GM23338 (cell line): Measurements from ENCODE around the gene IGF1. TPM values are rescaled to one million over a fixed set of nuclear protein-coding genes. Genes with fewer than 3 reads are reported as not detected.

Experiments
- ATAC-seq: fragments of 200-7000 bp; cut with Tn5 transposase; 3 replicates; pipeline ENCODE4 v1.9.1; 2020
- DNase-seq: peaks from one replicate; pipeline ENCODE4 v3.0.0-alpha.2; 2015; ENCODE audit warnings: low spot score
- H2AFZ ChIP-seq: fragments of 200-600 bp; sonication (generic); 2 replicates; pipeline ENCODE4 v1.8.0; 2016; ENCODE audit warnings: antibody characterized with exemption, mild to moderate bottlenecking, moderate library complexity
- H3F3A ChIP-seq: fragments of 200-600 bp; sonication (generic); replicated peaks from 2 replicates; pipeline ENCODE4 v1.8.0; 2017; ENCODE audit warnings: antibody characterized with exemption, mixed run types, low read depth
- H3K27ac ChIP-seq: fragments of 200-600 bp; sonication (generic); 2 replicates; pipeline ENCODE4 v1.6.1; 2016; ENCODE audit warnings: low read depth
- H3K27me3 ChIP-seq: fragments of 200-600 bp; sonication (generic); 2 replicates; pipeline ENCODE4 v1.8.0; 2016; ENCODE audit warnings: mild to moderate bottlenecking, mixed run types, moderate library complexity; ENCODE audit not compliant: insufficient read depth
- H3K36me3 ChIP-seq: fragments of 200-600 bp; sonication (generic); 2 replicates; pipeline ENCODE4 v1.8.0; 2016; ENCODE audit warnings: mild to moderate bottlenecking; ENCODE audit not compliant: insufficient read depth
- H3K4me1 ChIP-seq: fragments of 200-600 bp; sonication (generic); 2 replicates; pipeline ENCODE4 v1.8.0; 2016; ENCODE audit warnings: mild to moderate bottlenecking, moderate library complexity; ENCODE audit not compliant: insufficient read depth
- H3K4me2 ChIP-seq: fragments of 200-600 bp; sonication (generic); 2 replicates; pipeline ENCODE4 v1.7.1; 2017; ENCODE audit warnings: mixed run types
- H3K4me3 ChIP-seq: fragments of 200-600 bp; sonication (generic); 2 replicates; pipeline ENCODE4 v1.6.1; 2016; ENCODE audit warnings: mixed run types
- H3K79me2 ChIP-seq: fragments of 200-600 bp; sonication (generic); replicated peaks from 2 replicates; pipeline ENCODE4 v1.8.0; 2017; ENCODE audit warnings: mild to moderate bottlenecking; ENCODE audit not compliant: insufficient read depth
- H3K9me2 ChIP-seq: fragments of 200-600 bp; sonication (generic); 2 replicates; pipeline ENCODE4 v1.8.0; 2017; ENCODE audit not compliant: insufficient read depth
- H4K20me1 ChIP-seq: fragments of 200-600 bp; sonication (generic); replicated peaks from 2 replicates; pipeline ENCODE4 v1.8.0; 2017; ENCODE audit warnings: mild to moderate bottlenecking; ENCODE audit not compliant: insufficient read depth
- H3K27ac Mint-ChIP-seq: 2 replicates; pipeline ENCODE4 v1.8.0; 2020; ENCODE audit warnings: inconsistent platforms, mild to moderate bottlenecking, moderate library complexity, mixed read lengths
- H3K27me3 Mint-ChIP-seq: 3 replicates; pipeline ENCODE4 v1.8.0; 2022; ENCODE audit warnings: low read depth, mild to moderate bottlenecking, moderate library complexity, mixed read lengths, inconsistent platforms; ENCODE audit not compliant: insufficient read depth, poor library complexity
- H3K36me3 Mint-ChIP-seq: 3 replicates; pipeline ENCODE4 v1.8.0; 2021; ENCODE audit warnings: low read depth, mild to moderate bottlenecking, inconsistent platforms, moderate library complexity, mixed read lengths
- H3K4me1 Mint-ChIP-seq: 3 replicates; pipeline ENCODE4 v1.8.0; 2020; ENCODE audit warnings: mild to moderate bottlenecking, inconsistent platforms, mixed read lengths
- H3K4me3 Mint-ChIP-seq: 3 replicates; pipeline ENCODE4 v1.8.0; 2021; ENCODE audit warnings: moderate library complexity, mild to moderate bottlenecking, inconsistent platforms, mixed read lengths
- H3K9me3 Mint-ChIP-seq: 3 replicates; pipeline ENCODE4 v1.8.0; 2020; ENCODE audit warnings: moderate library complexity, mild to moderate bottlenecking, inconsistent platforms, mixed read lengths
- CREB1 ChIP-seq: fragments of 250-450 bp; sonication (Bioruptor Pico); IDR thresholded peaks from 2 replicates; pipeline ENCODE4 v1.5.0; 2020; ENCODE audit warnings: low read depth, mild to moderate bottlenecking, moderate library complexity
- EZH2 ChIP-seq: fragments of 200-600 bp; sonication (generic); IDR thresholded peaks from one replicate; pipeline ENCODE4 v1.8.0; 2017; ENCODE audit warnings: antibody characterized with exemption, mild to moderate bottlenecking, low read depth; ENCODE audit not compliant: unreplicated experiment
- EZH2phosphoT487 ChIP-seq: fragments of 200-600 bp; sonication (generic); IDR thresholded peaks from one replicate; pipeline ENCODE4 v1.8.1; 2018; ENCODE audit warnings: antibody characterized with exemption; ENCODE audit not compliant: unreplicated experiment
- JUNB ChIP-seq: IDR thresholded peaks from one replicate; pipeline ENCODE4 v1.6.1; 2016; ENCODE audit warnings: antibody characterized with exemption; ENCODE audit not compliant: unreplicated experiment
- NANOG ChIP-seq: IDR thresholded peaks from 2 replicates; pipeline ENCODE4 v1.6.1; 2016; ENCODE audit warnings: antibody characterized with exemption, borderline replicate concordance
- POLR2AphosphoS5 ChIP-seq: IDR thresholded peaks from 2 replicates; pipeline ENCODE4 v1.6.1; 2016; ENCODE audit warnings: antibody characterized with exemption, low read depth
- STAT1 ChIP-seq: IDR thresholded peaks from one replicate; pipeline ENCODE4 v1.6.1; 2016; ENCODE audit warnings: antibody characterized with exemption; ENCODE audit not compliant: unreplicated experiment
- ZNF114 ChIP-seq: fragments of 250-450 bp; sonication (Bioruptor Pico); IDR thresholded peaks from 2 replicates; pipeline ENCODE4 v1.5.0; 2020; ENCODE audit warnings: mild to moderate bottlenecking, moderate library complexity
- ZNF331 ChIP-seq: fragments of 250-450 bp; sonication (Bioruptor Pico); IDR thresholded peaks from 2 replicates; pipeline ENCODE4 v1.5.0; 2020; ENCODE audit warnings: low read depth, mild to moderate bottlenecking, moderate library complexity
- polyA plus RNA-seq: library from polyadenylated mRNA; unstranded; fragments of >200 nt; fragmentation: Nextera tagmentation; extraction: Ambion mirVana; gene quantifications from 2 replicates; pipeline ENCODE4 v1.2.1, GENCODE V29; 2016
- total RNA-seq: library from RNA; depleted of rRNA; stranded (reverse); fragments of >200 nt; shearing (Covaris generic); gene quantifications from 2 replicates; pipeline ENCODE4 v1.2.3, GENCODE V29; 2014
- TF ChIP-seq, protein P1 (sequence below): IDR thresholded peaks from 2 replicates; pipeline ENCODE4 v1.6.1; 2016; ENCODE audit warnings: antibody characterized with exemption
- TF ChIP-seq, protein P2 (sequence below): fragments of 250-450 bp; sonication (Bioruptor Pico); IDR thresholded peaks from 2 replicates; pipeline ENCODE4 v1.5.0; 2020; ENCODE audit warnings: mild to moderate bottlenecking, moderate library complexity
- TF ChIP-seq, protein P3 (sequence below), 2 experiments: fragments of 200-600 bp in 1 of 2; sonication (generic) in 1 of 2; conservative IDR thresholded peaks; 2 replicates each; pipeline versions ENCODE4 v1.5.1 to v1.6.1; 2016 to 2017; ENCODE audit warnings: antibody characterized with exemption in 2 of 2, low read depth in 2 of 2, mild to moderate bottlenecking in 2 of 2, moderate library complexity in 1 of 2
- TF ChIP-seq, protein P4 (sequence below): IDR thresholded peaks from one replicate; pipeline ENCODE4 v1.6.1; 2018; ENCODE audit warnings: antibody characterized with exemption; ENCODE audit not compliant: unreplicated experiment

IGF1 gene
- total and polyA plus RNA-seq, 2 experiments from 2014 or later, result 0.29 TPM; not detected in 1

DNA sequence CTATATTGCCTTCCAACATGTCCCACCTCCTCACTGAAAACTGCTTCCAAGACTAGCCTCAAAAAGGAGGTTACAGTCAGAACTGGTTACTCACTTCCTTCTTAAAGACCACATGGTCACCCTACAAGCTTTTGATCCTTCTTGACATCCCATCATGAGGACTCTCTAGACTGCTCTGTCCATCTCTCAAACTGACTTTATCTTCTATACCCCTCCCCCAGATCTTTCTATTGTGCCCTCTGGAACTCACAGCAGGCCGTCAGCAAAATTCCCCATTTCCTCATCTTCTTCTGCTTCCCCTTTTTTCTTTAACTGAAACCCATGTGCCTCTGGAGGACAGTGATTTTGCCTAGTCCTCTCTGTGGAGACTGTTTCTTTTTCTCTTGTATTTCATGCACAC lies 18.1 kb upstream of the IGF1 start:
- Mint-ChIP-seq H3K9me3 (peaks cover 4% of the 10 kb centered on the region), H3K27me3 (no peaks in the 10 kb centered on the region), H3K36me3 (peaks cover 3% of the 10 kb centered on the region; the same call in 2 of the 3 replicates), H3K4me3 (no peak overlapping the region), H3K27ac (no peak overlapping the region), H3K4me1 (no peaks in the 10 kb centered on the region)
- DNase-seq (no peak), ATAC-seq (no peak)
- Histone ChIP-seq H3K36me3 (no peaks in the 10 kb centered on the region), H3F3A (no peaks in the 10 kb centered on the region), H3K79me2 (no peaks in the 10 kb centered on the region), H3K4me3 (no peak overlapping the region), H4K20me1 (no peaks in the 10 kb centered on the region), H3K27me3 (no peaks in the 10 kb centered on the region), H2AFZ (no peak overlapping the region), H3K4me2 (no peak overlapping the region), H3K9me2 (peaks cover 14% of the 10 kb centered on the region; the same call in 1 of the 2 replicates), H3K27ac (no peak overlapping the region), H3K4me1 (no peaks in the 10 kb centered on the region)
- TF ChIP-seq, protein P1, sequence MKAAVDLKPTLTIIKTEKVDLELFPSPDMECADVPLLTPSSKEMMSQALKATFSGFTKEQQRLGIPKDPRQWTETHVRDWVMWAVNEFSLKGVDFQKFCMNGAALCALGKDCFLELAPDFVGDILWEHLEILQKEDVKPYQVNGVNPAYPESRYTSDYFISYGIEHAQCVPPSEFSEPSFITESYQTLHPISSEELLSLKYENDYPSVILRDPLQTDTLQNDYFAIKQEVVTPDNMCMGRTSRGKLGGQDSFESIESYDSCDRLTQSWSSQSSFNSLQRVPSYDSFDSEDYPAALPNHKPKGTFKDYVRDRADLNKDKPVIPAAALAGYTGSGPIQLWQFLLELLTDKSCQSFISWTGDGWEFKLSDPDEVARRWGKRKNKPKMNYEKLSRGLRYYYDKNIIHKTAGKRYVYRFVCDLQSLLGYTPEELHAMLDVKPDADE, result no peak
- TF ChIP-seq ZNF114 (CRISPR knock-in tag), result no peak
- no peak for TF ChIP-seq NANOG
- TF ChIP-seq, protein P2, sequence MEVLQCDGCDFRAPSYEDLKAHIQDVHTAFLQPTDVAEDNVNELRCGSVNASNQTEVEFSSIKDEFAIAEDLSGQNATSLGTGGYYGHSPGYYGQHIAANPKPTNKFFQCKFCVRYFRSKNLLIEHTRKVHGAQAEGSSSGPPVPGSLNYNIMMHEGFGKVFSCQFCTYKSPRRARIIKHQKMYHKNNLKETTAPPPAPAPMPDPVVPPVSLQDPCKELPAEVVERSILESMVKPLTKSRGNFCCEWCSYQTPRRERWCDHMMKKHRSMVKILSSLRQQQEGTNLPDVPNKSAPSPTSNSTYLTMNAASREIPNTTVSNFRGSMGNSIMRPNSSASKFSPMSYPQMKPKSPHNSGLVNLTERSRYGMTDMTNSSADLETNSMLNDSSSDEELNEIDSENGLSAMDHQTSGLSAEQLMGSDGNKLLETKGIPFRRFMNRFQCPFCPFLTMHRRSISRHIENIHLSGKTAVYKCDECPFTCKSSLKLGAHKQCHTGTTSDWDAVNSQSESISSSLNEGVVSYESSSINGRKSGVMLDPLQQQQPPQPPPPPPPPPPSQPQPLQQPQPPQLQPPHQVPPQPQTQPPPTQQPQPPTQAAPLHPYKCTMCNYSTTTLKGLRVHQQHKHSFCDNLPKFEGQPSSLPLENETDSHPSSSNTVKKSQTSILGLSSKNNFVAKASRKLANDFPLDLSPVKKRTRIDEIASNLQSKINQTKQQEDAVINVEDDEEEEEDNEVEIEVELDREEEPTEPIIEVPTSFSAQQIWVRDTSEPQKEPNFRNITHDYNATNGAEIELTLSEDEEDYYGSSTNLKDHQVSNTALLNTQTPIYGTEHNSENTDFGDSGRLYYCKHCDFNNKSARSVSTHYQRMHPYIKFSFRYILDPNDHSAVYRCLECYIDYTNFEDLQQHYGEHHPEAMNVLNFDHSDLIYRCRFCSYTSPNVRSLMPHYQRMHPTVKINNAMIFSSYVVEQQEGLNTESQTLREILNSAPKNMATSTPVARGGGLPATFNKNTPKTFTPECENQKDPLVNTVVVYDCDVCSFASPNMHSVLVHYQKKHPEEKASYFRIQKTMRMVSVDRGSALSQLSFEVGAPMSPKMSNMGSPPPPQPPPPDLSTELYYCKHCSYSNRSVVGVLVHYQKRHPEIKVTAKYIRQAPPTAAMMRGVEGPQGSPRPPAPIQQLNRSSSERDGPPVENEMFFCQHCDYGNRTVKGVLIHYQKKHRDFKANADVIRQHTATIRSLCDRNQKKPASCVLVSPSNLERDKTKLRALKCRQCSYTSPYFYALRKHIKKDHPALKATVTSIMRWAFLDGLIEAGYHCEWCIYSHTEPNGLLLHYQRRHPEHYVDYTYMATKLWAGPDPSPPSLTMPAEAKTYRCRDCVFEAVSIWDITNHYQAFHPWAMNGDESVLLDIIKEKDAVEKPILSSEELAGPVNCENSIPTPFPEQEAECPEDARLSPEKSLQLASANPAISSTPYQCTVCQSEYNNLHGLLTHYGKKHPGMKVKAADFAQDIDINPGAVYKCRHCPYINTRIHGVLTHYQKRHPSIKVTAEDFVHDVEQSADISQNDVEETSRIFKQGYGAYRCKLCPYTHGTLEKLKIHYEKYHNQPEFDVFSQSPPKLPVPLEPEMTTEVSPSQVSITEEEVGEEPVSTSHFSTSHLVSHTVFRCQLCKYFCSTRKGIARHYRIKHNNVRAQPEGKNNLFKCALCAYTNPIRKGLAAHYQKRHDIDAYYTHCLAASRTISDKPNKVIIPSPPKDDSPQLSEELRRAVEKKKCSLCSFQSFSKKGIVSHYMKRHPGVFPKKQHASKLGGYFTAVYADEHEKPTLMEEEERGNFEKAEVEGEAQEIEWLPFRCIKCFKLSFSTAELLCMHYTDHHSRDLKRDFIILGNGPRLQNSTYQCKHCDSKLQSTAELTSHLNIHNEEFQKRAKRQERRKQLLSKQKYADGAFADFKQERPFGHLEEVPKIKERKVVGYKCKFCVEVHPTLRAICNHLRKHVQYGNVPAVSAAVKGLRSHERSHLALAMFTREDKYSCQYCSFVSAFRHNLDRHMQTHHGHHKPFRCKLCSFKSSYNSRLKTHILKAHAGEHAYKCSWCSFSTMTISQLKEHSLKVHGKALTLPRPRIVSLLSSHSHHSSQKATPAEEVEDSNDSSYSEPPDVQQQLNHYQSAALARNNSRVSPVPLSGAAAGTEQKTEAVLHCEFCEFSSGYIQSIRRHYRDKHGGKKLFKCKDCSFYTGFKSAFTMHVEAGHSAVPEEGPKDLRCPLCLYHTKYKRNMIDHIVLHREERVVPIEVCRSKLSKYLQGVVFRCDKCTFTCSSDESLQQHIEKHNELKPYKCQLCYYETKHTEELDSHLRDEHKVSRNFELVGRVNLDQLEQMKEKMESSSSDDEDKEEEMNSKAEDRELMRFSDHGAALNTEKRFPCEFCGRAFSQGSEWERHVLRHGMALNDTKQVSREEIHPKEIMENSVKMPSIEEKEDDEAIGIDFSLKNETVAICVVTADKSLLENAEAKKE, result no peak
- no peak for TF ChIP-seq STAT1
- TF ChIP-seq CREB1 (CRISPR knock-in tag), result no peak
- TF ChIP-seq, protein P3, sequence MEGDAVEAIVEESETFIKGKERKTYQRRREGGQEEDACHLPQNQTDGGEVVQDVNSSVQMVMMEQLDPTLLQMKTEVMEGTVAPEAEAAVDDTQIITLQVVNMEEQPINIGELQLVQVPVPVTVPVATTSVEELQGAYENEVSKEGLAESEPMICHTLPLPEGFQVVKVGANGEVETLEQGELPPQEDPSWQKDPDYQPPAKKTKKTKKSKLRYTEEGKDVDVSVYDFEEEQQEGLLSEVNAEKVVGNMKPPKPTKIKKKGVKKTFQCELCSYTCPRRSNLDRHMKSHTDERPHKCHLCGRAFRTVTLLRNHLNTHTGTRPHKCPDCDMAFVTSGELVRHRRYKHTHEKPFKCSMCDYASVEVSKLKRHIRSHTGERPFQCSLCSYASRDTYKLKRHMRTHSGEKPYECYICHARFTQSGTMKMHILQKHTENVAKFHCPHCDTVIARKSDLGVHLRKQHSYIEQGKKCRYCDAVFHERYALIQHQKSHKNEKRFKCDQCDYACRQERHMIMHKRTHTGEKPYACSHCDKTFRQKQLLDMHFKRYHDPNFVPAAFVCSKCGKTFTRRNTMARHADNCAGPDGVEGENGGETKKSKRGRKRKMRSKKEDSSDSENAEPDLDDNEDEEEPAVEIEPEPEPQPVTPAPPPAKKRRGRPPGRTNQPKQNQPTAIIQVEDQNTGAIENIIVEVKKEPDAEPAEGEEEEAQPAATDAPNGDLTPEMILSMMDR (conservative IDR thresholded peaks at IDR 0.05; ENCODE audit: low read depth in 2 of 2), result no peak
- TF ChIP-seq ZNF331, result no peak
- no peak for TF ChIP-seq POLR2AphosphoS5
- TF ChIP-seq JUNB, result no peak
- TF ChIP-seq, protein P4, sequence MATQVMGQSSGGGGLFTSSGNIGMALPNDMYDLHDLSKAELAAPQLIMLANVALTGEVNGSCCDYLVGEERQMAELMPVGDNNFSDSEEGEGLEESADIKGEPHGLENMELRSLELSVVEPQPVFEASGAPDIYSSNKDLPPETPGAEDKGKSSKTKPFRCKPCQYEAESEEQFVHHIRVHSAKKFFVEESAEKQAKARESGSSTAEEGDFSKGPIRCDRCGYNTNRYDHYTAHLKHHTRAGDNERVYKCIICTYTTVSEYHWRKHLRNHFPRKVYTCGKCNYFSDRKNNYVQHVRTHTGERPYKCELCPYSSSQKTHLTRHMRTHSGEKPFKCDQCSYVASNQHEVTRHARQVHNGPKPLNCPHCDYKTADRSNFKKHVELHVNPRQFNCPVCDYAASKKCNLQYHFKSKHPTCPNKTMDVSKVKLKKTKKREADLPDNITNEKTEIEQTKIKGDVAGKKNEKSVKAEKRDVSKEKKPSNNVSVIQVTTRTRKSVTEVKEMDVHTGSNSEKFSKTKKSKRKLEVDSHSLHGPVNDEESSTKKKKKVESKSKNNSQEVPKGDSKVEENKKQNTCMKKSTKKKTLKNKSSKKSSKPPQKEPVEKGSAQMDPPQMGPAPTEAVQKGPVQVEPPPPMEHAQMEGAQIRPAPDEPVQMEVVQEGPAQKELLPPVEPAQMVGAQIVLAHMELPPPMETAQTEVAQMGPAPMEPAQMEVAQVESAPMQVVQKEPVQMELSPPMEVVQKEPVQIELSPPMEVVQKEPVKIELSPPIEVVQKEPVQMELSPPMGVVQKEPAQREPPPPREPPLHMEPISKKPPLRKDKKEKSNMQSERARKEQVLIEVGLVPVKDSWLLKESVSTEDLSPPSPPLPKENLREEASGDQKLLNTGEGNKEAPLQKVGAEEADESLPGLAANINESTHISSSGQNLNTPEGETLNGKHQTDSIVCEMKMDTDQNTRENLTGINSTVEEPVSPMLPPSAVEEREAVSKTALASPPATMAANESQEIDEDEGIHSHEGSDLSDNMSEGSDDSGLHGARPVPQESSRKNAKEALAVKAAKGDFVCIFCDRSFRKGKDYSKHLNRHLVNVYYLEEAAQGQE, result no peak
- no peak for TF ChIP-seq EZH2
- TF ChIP-seq EZH2phosphoT487, result no peak
